Kidney (tissue), 14 donors: Measurements from ENCODE around the gene KATNB1. TPM values are rescaled to one million over a fixed set of nuclear protein-coding genes. Genes with fewer than 3 reads are reported as not detected.

ENCODE experiments used
- DNase-seq, 5 donors: peaks; one replicate each; pipeline ENCODE4 v3.0.0-alpha.2; 2013 to 2020
- FAIRE-seq: peaks from 2 replicates; lab custom pipeline; 2012; peaks lifted over from hg19 to GRCh38; lab: Jason Lieb, UNC
- H3K27ac ChIP-seq, 2 donors: one replicate each; pipeline ENCODE4 v1.7.0; 2013; ENCODE audit warnings: low read depth in 2 of 2, low read length in 2 of 2, inconsistent platforms in 1 of 2
- H3K27me3 ChIP-seq: one replicate; pipeline ENCODE4 v1.7.1; 2013; ENCODE audit warnings: low read length, inconsistent platforms; ENCODE audit not compliant: control insufficient read depth, insufficient read depth
- H3K36me3 ChIP-seq, 3 donors: one replicate each; pipeline versions ENCODE4 v1.7.0 to v1.7.1; 2013; ENCODE audit warnings: low read length in 3 of 3, control low read depth in 1 of 3, inconsistent platforms in 1 of 3; ENCODE audit not compliant: insufficient read depth in 3 of 3, control insufficient read depth in 2 of 3
- H3K4me1 ChIP-seq, 3 donors: one replicate each; pipeline versions ENCODE4 v1.7.0 to v1.7.1; 2013; ENCODE audit warnings: low read length in 3 of 3, inconsistent platforms in 1 of 3, low read depth in 1 of 3; ENCODE audit not compliant: control insufficient read depth in 2 of 3, insufficient read depth in 2 of 3
- H3K4me3 ChIP-seq, 3 donors: one replicate each; pipeline versions ENCODE4 v1.7.0 to v1.8.1; 2013; ENCODE audit warnings: low read length in 3 of 3, control low read depth in 1 of 3, inconsistent platforms in 1 of 3
- H3K9ac ChIP-seq, 3 donors: one replicate each; pipeline versions ENCODE4 v1.7.0 to v1.7.1; 2013; ENCODE audit warnings: low read length in 3 of 3, control low read depth in 1 of 3, inconsistent platforms in 1 of 3
- H3K9me3 ChIP-seq, 3 donors: one replicate each; pipeline versions ENCODE4 v1.7.0 to v1.7.1; 2013; ENCODE audit warnings: low read length in 3 of 3, control low read depth in 1 of 3, inconsistent platforms in 1 of 3; ENCODE audit not compliant: control insufficient read depth in 2 of 3, insufficient read depth in 1 of 3
- intact Hi-C: fragments of 100-400 bp; cut with DNase I; formaldehyde crosslinking; loops from one replicate; pipeline ENCODE4 v1.11.1; 2022
- polyA plus RNA-seq: library from polyadenylated mRNA; stranded (reverse); fragments of 350-450 nt; fragmentation: Illumina TruSeq; extraction: RNeasy Lipid Tissue Mini Kit (QIAGEN cat#74804); gene quantifications from one replicate; pipeline ENCODE4 v1.2.3, GENCODE V29; 2014; ENCODE audit warnings: low read depth, low replicate concordance; ENCODE audit not compliant: insufficient read depth
- total RNA-seq: library from RNA; stranded (reverse); fragmentation: NEBNext Ultra II Directional; extraction: Animal tissue kit (Norgen Biotek cat#: 25700); gene quantifications from one replicate; pipeline ENCODE4 v1.2.1, GENCODE V29; 2021
- TF ChIP-seq, protein P1 (sequence below): IDR thresholded peaks from 3 replicates; pipeline ENCODE4 v1.5.1; 2012; ENCODE audit warnings: mild to moderate bottlenecking, moderate library complexity, borderline replicate concordance; ENCODE audit not compliant: insufficient read depth; ENCODE audit errors: extremely low read depth
- donor health status: control.
- donor health status: control.
- donor health status: control.
- donor health status: control.
- donor health status: control.
- donor health status: DM: yes; HTN: yes; CAD: no.
- donor health status: Normal renal cell carcinoma (clear cell type).

The KATNB1 gene
- total and polyA plus RNA-seq, 2 donors from 2014 or later = 13.9 to 14.5 TPM

GRCh38 chr16:57786632-57787518, 51.3 kb downstream of the KATNB1 start:
- FAIRE-seq (no peak), DNase-seq (peak in 4 of 5 donors; percentile 41 to 90 (median 66))
- TF ChIP-seq, protein P1, sequence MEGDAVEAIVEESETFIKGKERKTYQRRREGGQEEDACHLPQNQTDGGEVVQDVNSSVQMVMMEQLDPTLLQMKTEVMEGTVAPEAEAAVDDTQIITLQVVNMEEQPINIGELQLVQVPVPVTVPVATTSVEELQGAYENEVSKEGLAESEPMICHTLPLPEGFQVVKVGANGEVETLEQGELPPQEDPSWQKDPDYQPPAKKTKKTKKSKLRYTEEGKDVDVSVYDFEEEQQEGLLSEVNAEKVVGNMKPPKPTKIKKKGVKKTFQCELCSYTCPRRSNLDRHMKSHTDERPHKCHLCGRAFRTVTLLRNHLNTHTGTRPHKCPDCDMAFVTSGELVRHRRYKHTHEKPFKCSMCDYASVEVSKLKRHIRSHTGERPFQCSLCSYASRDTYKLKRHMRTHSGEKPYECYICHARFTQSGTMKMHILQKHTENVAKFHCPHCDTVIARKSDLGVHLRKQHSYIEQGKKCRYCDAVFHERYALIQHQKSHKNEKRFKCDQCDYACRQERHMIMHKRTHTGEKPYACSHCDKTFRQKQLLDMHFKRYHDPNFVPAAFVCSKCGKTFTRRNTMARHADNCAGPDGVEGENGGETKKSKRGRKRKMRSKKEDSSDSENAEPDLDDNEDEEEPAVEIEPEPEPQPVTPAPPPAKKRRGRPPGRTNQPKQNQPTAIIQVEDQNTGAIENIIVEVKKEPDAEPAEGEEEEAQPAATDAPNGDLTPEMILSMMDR = no peak
- no peak overlapping the region for H3K4me3 ChIP-seq
- intact Hi-C loops = no loop called here
- no peaks in the 10 kb centered on the region for H3K27me3 ChIP-seq
- H3K9me3 ChIP-seq = no peaks in the 10 kb centered on the region
- H3K9ac ChIP-seq = no peak overlapping the region
- peaks cover 0 to 45% (median 37%) of the 10 kb centered on the region in 3 donors for H3K4me1 ChIP-seq
- H3K36me3 ChIP-seq = peaks cover 0 to 59% (median 24%) of the 10 kb centered on the region in 3 donors
- H3K27ac ChIP-seq = peak overlapping the region; percentile 51 to 67

DNA sequence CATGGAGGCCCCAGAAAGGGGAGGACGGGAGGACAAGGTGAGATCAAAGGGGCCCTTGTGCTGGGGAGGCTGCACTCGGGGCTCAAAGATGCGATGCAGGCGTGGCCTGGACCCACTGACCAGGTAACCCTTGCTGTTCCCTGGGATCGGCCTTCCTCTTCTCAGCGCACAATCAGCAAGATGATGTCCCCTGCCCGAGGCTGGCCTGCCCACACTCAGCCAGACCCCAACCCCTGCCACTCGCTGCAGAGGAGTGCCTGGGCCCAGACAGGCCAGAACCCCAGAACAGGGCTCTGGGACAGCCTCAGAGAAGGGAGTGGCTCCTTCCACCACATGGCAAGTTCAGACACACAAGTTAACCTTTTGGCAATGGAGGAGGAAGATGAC, 51.9 kb downstream of the KATNB1 start:
- intact Hi-C loops = no loop called here
- H3K36me3 ChIP-seq = peaks cover 0 to 59% (median 21%) of the 10 kb centered on the region in 3 donors
- peaks cover 0 to 47% (median 36%) of the 10 kb centered on the region in 3 donors for H3K4me1 ChIP-seq
- H3K27ac ChIP-seq = peak overlapping the region; percentile 51 to 67
- TF ChIP-seq, protein P1 = no peak
- no peak overlapping the region for H3K9ac ChIP-seq
- H3K27me3 ChIP-seq = no peaks in the 10 kb centered on the region
- DNase-seq = no peak
- H3K4me3 ChIP-seq = no peak overlapping the region
- no peaks in the 10 kb centered on the region for H3K9me3 ChIP-seq
- FAIRE-seq = no peak

- TF ChIP-seq, protein P1 = no peak
- FAIRE-seq (no peak), DNase-seq (peak in 4 of 5 donors; percentile 43 to 63 (median 56))
- Histone ChIP-seq H3K4me3 (no peak overlapping the region), H3K4me1 (peaks cover 0 to 47% (median 35%) of the 10 kb centered on the region in 3 donors), H3K27ac (peak overlapping the region in 1 of 2 donors; percentile 51), H3K9me3 (no peaks in the 10 kb centered on the region), H3K36me3 (peaks cover 0 to 61% (median 21%) of the 10 kb centered on the region in 3 donors), H3K27me3 (no peaks in the 10 kb centered on the region), H3K9ac (no peak overlapping the region)
- intact Hi-C loops = no loop called here
Measured at GRCh38 chr16:57788252-57788841, 52.8 kb downstream of the KATNB1 start.
